Panc1 (cell line): ENCODE data around the gene ARHGAP32. TPM values are rescaled to one million over a fixed set of nuclear protein-coding genes. Genes with fewer than 3 reads are reported as not detected.

Source experiments
- ATAC-seq: fragments of 200-7000 bp; cut with Tn5 transposase; 2 replicates; pipeline ENCODE4 v1.9.1; 2020; ENCODE audit warnings: mild to moderate bottlenecking, moderate library complexity
- BruUV-seq: library from RNA; stranded (reverse); fragments of 400-500 nt; replicated peaks from 2 replicates; lab custom pipeline; 2021; lab: Mats Ljungman, UMichigan
- CTCF ChIA-PET: fragments of 300-600 bp; sonication (Branson Sonifier 250); formaldehyde crosslinking; loops from one replicate; lab custom pipeline; 2022; ENCODE audit warnings: antibody characterized with exemption; lab: Charles Lee
- POLR2A ChIA-PET: fragments of 300-600 bp; sonication (Branson Sonifier 250); formaldehyde crosslinking; loops from one replicate; lab custom pipeline; 2022; ENCODE audit warnings: antibody characterized with exemption; lab: Charles Lee
- DNase-seq: peaks from one replicate; pipeline ENCODE4 v3.0.0-alpha.2; 2010; ENCODE audit warnings: low read depth, low spot score
- H3K27ac ChIP-seq: 2 replicates; pipeline ENCODE4 v1.5.1; 2011; ENCODE audit warnings: mild to moderate bottlenecking, low read length, inconsistent platforms
- H3K27me3 ChIP-seq: fragments of 200-500 bp; sonication (Bioruptor generic); 2 replicates; pipeline ENCODE4 v1.6.0; 2014; ENCODE audit warnings: low read length, inconsistent platforms; ENCODE audit not compliant: control insufficient read depth, insufficient read depth
- H3K36me3 ChIP-seq: fragments of 200-500 bp; sonication (Bioruptor generic); 2 replicates; pipeline ENCODE4 v1.5.1; 2014; ENCODE audit warnings: inconsistent platforms, mild to moderate bottlenecking, low read length, moderate library complexity; ENCODE audit not compliant: control insufficient read depth, insufficient read depth
- H3K4me1 ChIP-seq: 2 replicates; pipeline ENCODE4 v1.5.1; 2011; ENCODE audit warnings: inconsistent platforms, mild to moderate bottlenecking, low read length, moderate library complexity; ENCODE audit not compliant: control insufficient read depth, insufficient read depth
- H3K4me3 ChIP-seq, 2 experiments: 2 replicates each; pipeline ENCODE4 v1.5.1; 2011 to 2012; ENCODE audit warnings: low read depth in 2 of 2, low read length in 2 of 2, mild to moderate bottlenecking in 2 of 2, inconsistent platforms in 1 of 2, moderate library complexity in 1 of 2
- H3K9me3 ChIP-seq: fragments of 200-500 bp; sonication (Bioruptor generic); 2 replicates; pipeline ENCODE4 v1.5.1; 2014; ENCODE audit warnings: low read depth, mild to moderate bottlenecking, inconsistent platforms, low read length, moderate library complexity; ENCODE audit not compliant: control insufficient read depth, insufficient read depth
- POLR2AphosphoS5 ChIP-seq: IDR thresholded peaks from 2 replicates; pipeline ENCODE4 v1.6.1; 2012; ENCODE audit warnings: mild to moderate bottlenecking, low read depth, low read length, moderate library complexity
- SIN3A ChIP-seq: IDR thresholded peaks from 2 replicates; pipeline ENCODE4 v1.6.1; 2012; ENCODE audit warnings: low read depth, mild to moderate bottlenecking, low read length, moderate library complexity, borderline replicate concordance; ENCODE audit not compliant: insufficient read depth
- TCF7L2 ChIP-seq: IDR thresholded peaks from 2 replicates; pipeline ENCODE4 v1.6.1; 2011; ENCODE audit warnings: mild to moderate bottlenecking, low read depth, low read length, inconsistent platforms
- in situ Hi-C: cut with HindIII; loops from 2 replicates; pipeline ENCODE4 v1.10.0; 2016; ENCODE audit warnings: low sequenced_read_pairs, low pct_unique_long_range_greater_than_20kb
- intact Hi-C: fragments of 100-400 bp; cut with micrococcal nuclease; formaldehyde crosslinking; loops from one replicate; pipeline ENCODE4 v1.10.0; 2022; ENCODE audit not compliant: unreplicated experiment
- total RNA-seq: library from RNA; stranded (reverse); gene quantifications from one replicate; pipeline ENCODE4 v1.2.1, GENCODE V29; 2021; ENCODE audit not compliant: unreplicated experiment
- TF ChIP-seq, protein P1 (sequence below): fragments of 450-650 bp; IDR thresholded peaks from 2 replicates; pipeline ENCODE4 v1.5.1; 2017; ENCODE audit warnings: mild to moderate bottlenecking
- TF ChIP-seq, protein P2 (sequence below), 2 experiments: IDR thresholded peaks; 2 replicates each; pipeline ENCODE4 v1.6.1; 2011 to 2012; ENCODE audit warnings: low read depth in 2 of 2, control low read depth in 1 of 2, low read length in 1 of 2, mild to moderate bottlenecking in 1 of 2, moderate library complexity in 1 of 2; ENCODE audit not compliant: insufficient read depth in 1 of 2

The ARHGAP32 gene
- total RNA-seq, 1 experiment from 2014 or later = 44.6 TPM

DNA sequence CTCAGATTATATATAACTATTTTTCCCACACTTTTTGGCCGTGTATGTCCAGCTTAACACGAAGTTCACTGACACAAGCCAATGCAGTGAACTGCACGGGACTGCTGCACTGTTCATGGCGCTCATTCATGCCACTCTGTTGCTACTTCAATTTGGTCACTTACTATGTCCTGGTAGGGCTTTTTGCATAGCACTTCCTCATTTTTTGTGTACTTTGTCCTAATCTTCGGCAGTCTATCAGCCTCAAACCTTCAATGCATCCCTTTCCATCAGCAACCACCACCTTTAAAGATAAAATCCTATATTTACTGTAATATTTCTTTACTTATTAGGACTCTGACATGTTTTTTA is 18.7 kb upstream of the ARHGAP32 start:
- H3K27ac ChIP-seq = no peak overlapping the region; the same call in 1 of the 2 replicates
- in situ Hi-C loops = no loop called here
- ATAC-seq = peak; percentile 81
- ChIA-PET POLR2A (no interaction called here), CTCF (no interaction called here)
- H3K4me1 ChIP-seq = peaks cover 27% of the 10 kb centered on the region; the same call in 1 of the 2 replicates
- H3K36me3 ChIP-seq = no peaks in the 10 kb centered on the region
- H3K27me3 ChIP-seq = no peaks in the 10 kb centered on the region
- TF ChIP-seq POLR2AphosphoS5 = no peak
- TF ChIP-seq SIN3A = no peak
- no peak for TF ChIP-seq TCF7L2
- TF ChIP-seq, protein P1, sequence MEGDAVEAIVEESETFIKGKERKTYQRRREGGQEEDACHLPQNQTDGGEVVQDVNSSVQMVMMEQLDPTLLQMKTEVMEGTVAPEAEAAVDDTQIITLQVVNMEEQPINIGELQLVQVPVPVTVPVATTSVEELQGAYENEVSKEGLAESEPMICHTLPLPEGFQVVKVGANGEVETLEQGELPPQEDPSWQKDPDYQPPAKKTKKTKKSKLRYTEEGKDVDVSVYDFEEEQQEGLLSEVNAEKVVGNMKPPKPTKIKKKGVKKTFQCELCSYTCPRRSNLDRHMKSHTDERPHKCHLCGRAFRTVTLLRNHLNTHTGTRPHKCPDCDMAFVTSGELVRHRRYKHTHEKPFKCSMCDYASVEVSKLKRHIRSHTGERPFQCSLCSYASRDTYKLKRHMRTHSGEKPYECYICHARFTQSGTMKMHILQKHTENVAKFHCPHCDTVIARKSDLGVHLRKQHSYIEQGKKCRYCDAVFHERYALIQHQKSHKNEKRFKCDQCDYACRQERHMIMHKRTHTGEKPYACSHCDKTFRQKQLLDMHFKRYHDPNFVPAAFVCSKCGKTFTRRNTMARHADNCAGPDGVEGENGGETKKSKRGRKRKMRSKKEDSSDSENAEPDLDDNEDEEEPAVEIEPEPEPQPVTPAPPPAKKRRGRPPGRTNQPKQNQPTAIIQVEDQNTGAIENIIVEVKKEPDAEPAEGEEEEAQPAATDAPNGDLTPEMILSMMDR = no peak
- TF ChIP-seq, protein P2, sequence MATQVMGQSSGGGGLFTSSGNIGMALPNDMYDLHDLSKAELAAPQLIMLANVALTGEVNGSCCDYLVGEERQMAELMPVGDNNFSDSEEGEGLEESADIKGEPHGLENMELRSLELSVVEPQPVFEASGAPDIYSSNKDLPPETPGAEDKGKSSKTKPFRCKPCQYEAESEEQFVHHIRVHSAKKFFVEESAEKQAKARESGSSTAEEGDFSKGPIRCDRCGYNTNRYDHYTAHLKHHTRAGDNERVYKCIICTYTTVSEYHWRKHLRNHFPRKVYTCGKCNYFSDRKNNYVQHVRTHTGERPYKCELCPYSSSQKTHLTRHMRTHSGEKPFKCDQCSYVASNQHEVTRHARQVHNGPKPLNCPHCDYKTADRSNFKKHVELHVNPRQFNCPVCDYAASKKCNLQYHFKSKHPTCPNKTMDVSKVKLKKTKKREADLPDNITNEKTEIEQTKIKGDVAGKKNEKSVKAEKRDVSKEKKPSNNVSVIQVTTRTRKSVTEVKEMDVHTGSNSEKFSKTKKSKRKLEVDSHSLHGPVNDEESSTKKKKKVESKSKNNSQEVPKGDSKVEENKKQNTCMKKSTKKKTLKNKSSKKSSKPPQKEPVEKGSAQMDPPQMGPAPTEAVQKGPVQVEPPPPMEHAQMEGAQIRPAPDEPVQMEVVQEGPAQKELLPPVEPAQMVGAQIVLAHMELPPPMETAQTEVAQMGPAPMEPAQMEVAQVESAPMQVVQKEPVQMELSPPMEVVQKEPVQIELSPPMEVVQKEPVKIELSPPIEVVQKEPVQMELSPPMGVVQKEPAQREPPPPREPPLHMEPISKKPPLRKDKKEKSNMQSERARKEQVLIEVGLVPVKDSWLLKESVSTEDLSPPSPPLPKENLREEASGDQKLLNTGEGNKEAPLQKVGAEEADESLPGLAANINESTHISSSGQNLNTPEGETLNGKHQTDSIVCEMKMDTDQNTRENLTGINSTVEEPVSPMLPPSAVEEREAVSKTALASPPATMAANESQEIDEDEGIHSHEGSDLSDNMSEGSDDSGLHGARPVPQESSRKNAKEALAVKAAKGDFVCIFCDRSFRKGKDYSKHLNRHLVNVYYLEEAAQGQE (IDR thresholded peaks at IDR 0.05; ENCODE audit: insufficient read depth in 1 of 2, low read depth in 2 of 2, low read length in 1 of 2) = no peak
- H3K4me3 ChIP-seq = no peak overlapping the region
- intact Hi-C loops = no loop called here
- no TSS peak for BruUV-seq
- no peak for DNase-seq
- no peaks in the 10 kb centered on the region for H3K9me3 ChIP-seq

DNA sequence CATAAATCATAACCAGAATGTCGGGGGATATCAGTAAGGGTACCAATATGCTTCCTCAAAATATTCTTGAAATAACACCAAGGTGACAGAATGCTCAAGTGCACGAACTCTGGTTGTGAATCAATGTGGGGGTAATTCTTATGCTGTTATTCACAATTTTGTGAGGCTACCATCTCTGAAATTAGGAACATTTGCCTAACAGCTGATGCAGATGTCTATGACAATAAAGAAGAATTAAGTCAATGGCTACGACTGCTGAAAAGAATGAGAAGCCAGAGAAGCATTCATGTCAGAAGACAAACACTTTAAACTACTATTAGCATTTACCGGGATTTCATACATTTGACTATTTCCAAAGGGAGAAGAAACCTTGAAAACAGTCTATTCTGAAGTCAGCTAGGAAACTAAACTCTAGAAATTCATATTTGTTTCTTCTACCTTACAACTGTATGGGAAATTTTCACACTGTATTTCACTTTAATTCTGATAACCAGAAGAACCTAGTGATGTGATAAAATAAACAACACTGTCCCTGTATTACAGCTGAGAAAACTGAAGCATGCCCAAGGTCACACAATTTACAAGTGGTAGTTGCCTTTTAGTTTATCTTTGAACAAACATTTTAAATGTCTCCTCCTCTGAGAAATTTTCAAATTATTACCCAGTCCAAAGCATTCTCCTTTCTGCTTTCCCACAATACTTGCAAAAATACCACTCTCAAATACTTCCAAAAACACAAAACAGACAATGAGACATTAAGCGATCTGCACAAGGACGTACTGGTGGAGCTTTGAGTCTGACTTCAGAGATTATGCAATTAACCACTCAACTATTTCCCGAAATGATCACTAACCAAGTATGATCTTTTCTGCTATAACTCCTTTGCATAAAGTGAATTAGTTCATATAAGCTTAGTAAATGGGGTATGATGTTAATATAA is 18.0 kb upstream of the ARHGAP32 start:
- ATAC-seq (peak; percentile 58), DNase-seq (no peak)
- Histone ChIP-seq H3K4me3 (no peak overlapping the region), H3K9me3 (no peaks in the 10 kb centered on the region), H3K27me3 (no peaks in the 10 kb centered on the region), H3K36me3 (no peaks in the 10 kb centered on the region), H3K4me1 (peaks cover 27% of the 10 kb centered on the region; the same call in 1 of the 2 replicates), H3K27ac (peak overlapping the region; percentile 52; the same call in 1 of the 2 replicates)
- ChIA-PET CTCF (no interaction called here), POLR2A (no interaction called here)
- no TSS peak for BruUV-seq
- TF ChIP-seq, protein P1 = no peak
- TF ChIP-seq POLR2AphosphoS5 (no peak), SIN3A (no peak), TCF7L2 (no peak)
- TF ChIP-seq, protein P2 (IDR thresholded peaks at IDR 0.05; ENCODE audit: insufficient read depth in 1 of 2, low read depth in 2 of 2, low read length in 1 of 2) = no peak
- in situ Hi-C loops = no loop called here
- intact Hi-C loops = no loop called here
